Stomach (tissue), 4 donors: ENCODE results near the gene MAP7D2.
A peak's percentile ranks its signal among the peaks of the same experiment; 100 is the strongest.

ENCODE experiments used
- EP300 ChIP-seq: sonication (generic); formaldehyde crosslinking; IDR thresholded peaks from one replicate; pipeline ENCODE4 v1.6.1; 2017; ENCODE audit warnings: antibody characterized with exemption
- POLR2A ChIP-seq, 4 donors: fragments of 450-650 bp; IDR thresholded peaks; one replicate each; pipeline ENCODE4 v1.6.1; 2016; ENCODE audit warnings: antibody characterized with exemption in 4 of 4, control low read depth in 2 of 4, mild to moderate bottlenecking in 1 of 4, moderate library complexity in 1 of 4
- POLR2AphosphoS5 ChIP-seq, 3 donors: sonication (generic); formaldehyde crosslinking; IDR thresholded peaks; one replicate each; pipeline ENCODE4 v1.6.1; 2016; ENCODE audit warnings: antibody characterized with exemption in 3 of 3
- TF ChIP-seq, protein P1 (sequence below), 7 experiments: fragments of 450-650 bp in 4 of 7; fragments of 200-600 bp in 3 of 7; sonication (generic) in 3 of 7; IDR thresholded peaks; one replicate each; pipeline ENCODE4 v1.5.1; 2016 to 2019; ENCODE audit warnings: antibody characterized with exemption in 7 of 7, control low read depth in 2 of 7, mild to moderate bottlenecking in 1 of 7

DNA sequence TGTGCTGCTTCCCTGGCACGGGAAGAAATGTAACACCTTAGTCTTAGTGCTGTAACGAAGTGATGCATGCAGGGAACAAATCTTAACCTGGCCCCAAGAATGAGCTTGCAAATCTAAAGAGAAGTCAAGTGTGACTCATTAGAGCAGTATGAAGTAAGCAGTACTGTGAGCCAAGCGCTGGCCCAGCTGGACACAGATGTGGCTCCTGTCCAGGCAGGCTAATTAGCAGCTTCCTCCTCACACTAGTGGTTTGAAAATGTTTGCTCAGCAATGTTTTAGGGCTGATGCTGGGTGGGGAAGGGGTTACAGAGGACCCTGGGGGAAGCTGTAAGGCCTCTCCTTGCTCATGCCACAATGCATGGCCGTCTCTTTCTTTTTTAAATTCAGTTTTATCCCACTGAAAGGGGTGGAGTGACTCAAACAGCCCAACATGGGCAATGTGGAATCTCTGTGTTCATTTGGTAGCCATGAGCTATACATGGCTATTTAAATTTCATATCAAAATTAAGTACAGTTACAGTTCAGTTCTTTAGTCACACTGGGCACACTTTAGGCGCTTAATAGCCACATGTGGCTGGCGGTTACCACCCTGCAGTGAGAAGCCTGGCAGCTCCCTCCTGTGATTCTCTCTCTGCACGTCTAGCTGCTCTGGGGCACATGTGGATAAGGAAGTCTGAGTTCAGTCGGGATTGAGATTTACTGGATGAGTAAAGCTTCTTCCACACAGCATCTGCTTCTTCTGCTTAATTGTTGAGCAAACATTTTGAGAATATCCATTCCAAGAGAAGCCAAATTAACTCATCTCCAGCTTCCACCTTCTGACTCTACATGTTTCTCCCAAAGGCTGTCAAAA, 48.8 kb downstream of the MAP7D2 start:
- TF ChIP-seq POLR2A (IDR thresholded peaks at IDR 0.05) (no peak), POLR2AphosphoS5 (IDR thresholded peaks at IDR 0.05) (peak; percentile 14 to 52 (median 15)), EP300 (no peak)
- TF ChIP-seq, protein P1, sequence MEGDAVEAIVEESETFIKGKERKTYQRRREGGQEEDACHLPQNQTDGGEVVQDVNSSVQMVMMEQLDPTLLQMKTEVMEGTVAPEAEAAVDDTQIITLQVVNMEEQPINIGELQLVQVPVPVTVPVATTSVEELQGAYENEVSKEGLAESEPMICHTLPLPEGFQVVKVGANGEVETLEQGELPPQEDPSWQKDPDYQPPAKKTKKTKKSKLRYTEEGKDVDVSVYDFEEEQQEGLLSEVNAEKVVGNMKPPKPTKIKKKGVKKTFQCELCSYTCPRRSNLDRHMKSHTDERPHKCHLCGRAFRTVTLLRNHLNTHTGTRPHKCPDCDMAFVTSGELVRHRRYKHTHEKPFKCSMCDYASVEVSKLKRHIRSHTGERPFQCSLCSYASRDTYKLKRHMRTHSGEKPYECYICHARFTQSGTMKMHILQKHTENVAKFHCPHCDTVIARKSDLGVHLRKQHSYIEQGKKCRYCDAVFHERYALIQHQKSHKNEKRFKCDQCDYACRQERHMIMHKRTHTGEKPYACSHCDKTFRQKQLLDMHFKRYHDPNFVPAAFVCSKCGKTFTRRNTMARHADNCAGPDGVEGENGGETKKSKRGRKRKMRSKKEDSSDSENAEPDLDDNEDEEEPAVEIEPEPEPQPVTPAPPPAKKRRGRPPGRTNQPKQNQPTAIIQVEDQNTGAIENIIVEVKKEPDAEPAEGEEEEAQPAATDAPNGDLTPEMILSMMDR (IDR thresholded peaks at IDR 0.05) = no peak
